Stimulated activated CD8-positive, alpha-beta memory T cell treated with anti-CD3 and anti-CD28 coated beads, Interleukin-7, amount 100 ng/mL, for 24 hours (primary cell): ENCODE measurements around the gene TENM4.

ENCODE experiments used
- DNase-seq: peaks from one replicate; pipeline ENCODE4 v3.0.0-alpha.2; 2020; ENCODE audit warnings: low read depth

The TENM4 gene

DNA sequence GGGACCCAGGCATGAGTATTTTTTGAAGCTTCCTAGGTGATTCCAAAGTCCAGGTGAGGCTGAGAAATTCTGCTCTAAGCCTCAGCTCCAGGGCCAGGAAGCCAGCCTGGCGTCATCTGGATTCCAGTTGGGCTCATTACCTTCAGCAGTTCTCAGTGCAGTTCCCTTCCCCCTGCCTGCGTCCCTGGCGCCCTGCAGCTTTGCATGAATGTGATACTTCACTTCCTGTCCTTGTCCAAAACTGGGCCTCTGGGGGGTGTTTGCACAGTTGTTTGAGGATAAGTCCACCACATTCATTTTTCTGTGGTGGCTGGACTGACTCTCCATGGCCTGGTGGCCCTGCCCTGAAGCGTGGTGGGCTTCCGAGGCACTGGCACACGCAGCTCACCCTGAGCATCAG lies 98.1 kb downstream of the TENM4 start:
- DNase-seq = no peak

DNA sequence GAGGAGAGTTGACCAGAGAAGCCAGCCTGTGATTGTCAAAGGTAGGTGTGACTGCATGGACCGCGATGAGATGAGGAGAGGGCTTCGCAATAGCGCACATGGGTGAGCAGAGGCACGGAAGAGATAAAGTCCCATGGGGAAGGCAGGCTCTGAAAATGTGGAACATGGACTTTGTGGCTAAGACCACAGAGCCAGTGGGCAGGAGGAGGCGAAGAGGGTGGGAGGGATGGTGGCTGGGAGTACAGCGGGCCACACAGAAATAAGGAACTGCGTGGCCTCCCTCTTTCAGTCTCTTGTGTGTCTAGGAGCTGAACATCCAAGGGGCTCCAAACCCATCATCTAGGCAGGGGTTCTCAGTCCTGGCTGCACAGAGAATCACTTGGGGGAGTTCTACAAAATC lies 98.6 kb downstream of the TENM4 start:
- DNase-seq = no peak

GRCh38 chr11:79340535-79340934 lies 100.3 kb downstream of the TENM4 start:
- no peak for DNase-seq

GRCh38 chr11:79336797-79337517 lies 103.9 kb downstream of the TENM4 start:
- DNase-seq = no peak

DNA sequence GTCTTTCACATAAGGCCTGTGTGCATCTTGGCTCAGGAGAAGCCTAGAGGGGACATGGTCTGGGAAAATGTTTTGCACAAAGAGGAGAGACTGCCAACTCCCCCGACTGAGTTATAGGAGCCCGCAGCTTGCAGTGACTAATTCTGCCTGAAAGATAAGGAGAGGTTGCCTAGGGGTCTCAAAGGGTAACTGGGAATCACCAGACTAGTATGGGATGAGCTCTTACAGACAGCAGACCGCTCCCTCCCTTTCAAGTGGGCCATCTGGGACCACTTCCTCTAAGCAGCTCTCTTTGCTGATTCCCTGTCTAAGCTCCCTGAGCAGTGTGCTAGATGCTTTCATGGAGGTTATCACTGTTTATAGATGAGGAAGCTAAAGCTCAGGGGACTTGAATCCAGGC lies 105.1 kb downstream of the TENM4 start:
- no peak for DNase-seq

DNA sequence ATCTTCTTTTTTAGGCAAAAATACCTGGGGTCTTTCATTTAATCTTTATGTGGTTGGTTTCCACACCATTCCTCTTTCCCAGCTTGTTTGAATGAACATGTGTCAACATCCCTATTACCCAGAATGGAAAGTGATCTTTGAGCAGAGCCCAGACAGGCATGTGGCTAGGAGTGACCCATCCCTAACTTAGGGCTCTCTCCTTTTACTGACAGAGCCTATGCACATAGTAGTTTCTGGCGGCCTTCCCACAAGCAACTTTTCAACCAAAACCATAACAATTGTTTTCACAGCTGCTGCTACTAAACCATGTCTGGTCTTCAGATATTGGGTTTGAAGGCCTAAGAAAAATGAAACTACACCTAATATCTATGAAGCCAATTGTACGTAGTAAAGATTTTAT lies 107.5 kb downstream of the TENM4 start:
- no peak for DNase-seq

DNA sequence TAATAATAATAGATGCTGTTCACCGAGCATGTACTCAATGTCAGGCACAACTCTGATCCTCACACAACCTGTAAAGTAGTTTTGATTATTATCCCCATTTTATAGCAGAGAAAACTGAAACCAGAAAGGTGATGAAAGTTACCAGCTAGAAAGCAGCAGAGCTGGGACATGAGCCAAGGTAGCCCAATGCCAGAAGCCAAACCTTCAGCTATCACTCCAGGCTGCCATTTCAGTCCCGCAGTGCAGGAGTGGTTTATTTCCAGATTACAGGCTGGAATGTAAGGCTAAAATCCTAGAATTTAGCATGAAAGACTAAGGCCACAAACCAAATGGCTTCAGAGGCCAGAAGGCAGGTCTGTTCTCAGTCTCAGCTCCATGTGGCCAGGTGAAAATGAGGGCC lies 108.8 kb downstream of the TENM4 start:
- no peak for DNase-seq

GRCh38 chr11:79331203-79331901 lies 109.5 kb downstream of the TENM4 start:
- DNase-seq = no peak

GRCh38 chr11:79330651-79331050 lies 110.2 kb downstream of the TENM4 start:
- DNase-seq = no peak

DNA sequence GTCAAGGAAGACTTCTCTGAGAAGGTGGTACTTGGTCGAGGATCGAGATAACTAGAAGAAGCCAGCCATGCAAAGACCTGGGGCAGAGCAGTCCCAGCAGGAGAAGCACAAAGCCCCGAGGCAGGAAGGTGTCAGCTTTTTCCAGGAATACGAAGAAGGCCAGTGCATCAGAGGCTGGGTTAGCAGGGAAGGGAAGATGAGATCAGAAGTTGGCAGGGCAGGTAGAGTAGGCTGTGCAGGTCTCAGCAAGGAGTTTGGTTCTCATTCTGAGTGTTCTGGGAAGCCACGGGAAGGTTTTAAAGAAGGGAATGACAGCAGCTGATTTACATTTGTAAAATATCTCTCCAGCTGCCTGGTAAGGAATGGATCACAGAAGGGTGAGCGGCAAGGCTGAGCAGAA lies 111.3 kb downstream of the TENM4 start:
- no peak for DNase-seq

- DNase-seq = no peak
Measured at GRCh38 chr11:79328402-79328801, 112.4 kb downstream of the TENM4 start.

DNA sequence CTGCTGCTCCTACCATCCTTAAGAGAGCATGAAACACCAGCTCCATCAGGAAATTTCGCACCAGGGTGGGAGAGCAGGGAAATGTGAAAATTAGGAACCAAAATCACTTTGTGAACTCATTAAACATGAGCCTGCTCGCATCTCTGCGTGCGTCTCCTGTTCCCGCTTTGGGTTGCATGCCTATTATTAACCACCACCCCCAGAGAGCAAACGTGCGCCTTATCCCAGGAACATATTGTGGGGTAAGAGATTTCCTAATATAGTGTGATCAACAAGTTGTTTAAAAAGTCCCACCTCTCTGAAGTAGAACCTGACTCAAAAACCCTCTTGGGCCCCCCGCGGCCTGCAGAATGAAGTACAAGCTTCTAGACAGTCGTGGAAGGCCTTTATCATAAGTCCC lies 115.0 kb downstream of the TENM4 start:
- no peak for DNase-seq

- no peak for DNase-seq
Measured at GRCh38 chr11:79321263-79321662, 119.6 kb downstream of the TENM4 start.

GRCh38 chr11:79314906-79315689 lies 125.7 kb downstream of the TENM4 start:
- no peak for DNase-seq

DNA sequence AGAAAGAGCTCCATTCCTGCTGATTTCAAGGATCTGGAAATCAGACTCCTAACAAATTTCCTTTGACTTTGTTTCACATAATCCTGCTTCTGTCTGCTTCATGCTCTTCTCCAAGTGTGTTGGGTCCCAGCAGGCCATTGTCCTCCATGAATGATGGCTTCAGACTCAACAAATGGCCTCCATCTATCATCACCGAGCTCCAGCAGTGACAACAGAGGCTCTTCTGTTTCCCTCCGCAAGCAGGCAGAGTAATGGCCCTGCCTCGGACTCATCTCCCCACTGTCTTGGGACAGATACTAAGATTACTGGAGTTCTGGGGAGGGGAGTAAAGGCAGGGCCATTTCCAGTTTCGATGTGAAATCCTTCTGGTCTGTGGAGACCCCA lies 127.3 kb downstream of the TENM4 start:
- DNase-seq = no peak

DNA sequence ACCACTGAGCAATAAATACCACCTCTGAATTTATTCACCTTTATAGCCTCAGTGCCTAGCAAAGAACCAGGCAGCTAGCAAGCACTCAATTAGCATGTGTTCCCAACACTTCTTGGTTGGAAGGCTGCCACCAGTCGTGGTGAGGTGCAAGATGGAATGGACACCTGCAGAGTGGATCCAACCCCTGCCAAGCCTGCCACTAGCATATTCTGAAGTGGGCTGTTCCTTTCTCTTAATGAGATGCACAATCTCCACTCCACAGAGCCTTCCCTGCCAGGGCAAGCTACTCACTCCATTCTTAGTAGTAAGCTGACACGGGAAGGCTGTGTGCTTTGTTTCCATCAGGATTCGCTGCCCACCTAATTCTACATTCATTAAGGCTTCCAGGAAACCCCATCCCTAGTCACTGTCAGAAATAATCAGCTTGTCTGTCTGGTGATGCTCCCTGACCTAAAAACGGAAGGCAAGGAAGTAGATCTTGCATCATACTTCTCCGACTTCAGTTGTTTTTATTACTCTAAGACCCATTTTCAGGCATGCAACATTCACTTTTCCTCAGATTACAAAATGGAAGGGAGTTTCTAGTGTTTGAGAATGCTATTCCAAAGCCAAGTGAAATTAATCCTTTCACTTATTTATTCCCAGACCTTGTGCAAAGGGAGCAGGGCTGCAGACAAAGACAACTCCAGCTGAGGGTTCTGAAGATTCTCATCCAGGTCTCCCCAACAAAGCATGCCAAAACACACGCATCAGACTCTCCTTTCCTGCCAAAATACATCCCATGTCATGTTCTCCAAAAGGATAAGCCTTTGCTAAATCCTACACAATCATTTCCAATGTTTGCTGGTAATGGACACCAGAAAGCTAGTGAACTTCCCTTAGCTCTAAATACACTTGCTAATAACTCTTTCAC lies 128.0 kb downstream of the TENM4 start:
- DNase-seq = no peak

GRCh38 chr11:79311461-79311860 lies 129.4 kb downstream of the TENM4 start:
- DNase-seq = no peak

GRCh38 chr11:79309407-79309806 lies 131.4 kb downstream of the TENM4 start:
- no peak for DNase-seq

GRCh38 chr11:79308429-79308828 lies 132.4 kb downstream of the TENM4 start:
- no peak for DNase-seq

- DNase-seq = no peak
Measured at GRCh38 chr11:79304599-79305212, 136.1 kb downstream of the TENM4 start.

DNA sequence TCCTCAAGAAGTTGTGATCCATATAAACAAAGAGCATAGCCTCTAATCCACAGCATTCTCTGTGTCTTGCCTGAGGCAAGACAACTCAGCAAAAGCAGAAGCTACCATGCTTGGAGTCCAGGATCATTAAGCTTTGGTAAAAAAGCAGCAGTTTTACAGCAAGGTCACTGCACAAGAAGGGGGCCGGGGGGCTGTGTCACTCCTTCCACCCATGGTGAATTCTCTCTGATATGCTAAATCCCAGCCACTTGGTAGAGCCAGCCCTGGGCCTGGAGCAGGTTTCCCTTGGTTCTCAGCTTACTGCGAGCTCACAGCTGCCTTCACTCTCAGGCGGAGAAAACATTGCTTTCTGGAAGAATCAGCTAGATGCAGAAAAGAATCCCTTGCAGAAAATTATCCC lies 144.7 kb downstream of the TENM4 start:
- no peak for DNase-seq
